ENCODE results near the gene UIMC1.
A peak's percentile ranks its signal among the peaks of the same experiment; 100 is the strongest.

Gene UIMC1

GRCh38 chr5:176980818-176981217 is 25.8 kb downstream of the UIMC1 start:
- POLR2A ChIA-PET: interaction anchor here (0.6 kb wide), 1 partner anchor 436 kb away, joined by 3 read pairs; no protein-coding TSS in a partner anchor
- CTCF ChIA-PET: interaction anchor here (1.5 to 2.3 kb wide), 3 partner anchors 9 to 320 kb away, joined by 3 to 10 read pairs (median 4); no protein-coding TSS in a partner anchor
- no peak for TF ChIP-seq CTCF (IDR thresholded peaks at IDR 0.05; ENCODE audit: control extremely low read depth, extremely low read depth, low read depth, missing control alignments)
- no peak for DNase-seq (ENCODE audit: extremely low spot score)

- POLR2A ChIA-PET: no interaction called here
- no peak for TF ChIP-seq CTCF (IDR thresholded peaks at IDR 0.05; ENCODE audit: control extremely low read depth, extremely low read depth, low read depth, missing control alignments)
- DNase-seq (ENCODE audit: extremely low spot score): no peak
- CTCF ChIA-PET: interaction anchor here (1.5 kb wide), 1 partner anchor 319 kb away, joined by 4 read pairs; no protein-coding TSS in a partner anchor
Measured at GRCh38 chr5:176979669-176980068, 26.9 kb downstream of the UIMC1 start.

- CTCF ChIA-PET: interaction anchor here (1.3 to 2.6 kb wide), 2 partner anchors 8 to 305 kb away, joined by 3 to 9 read pairs; no protein-coding TSS in a partner anchor
- POLR2A ChIA-PET: no interaction called here
- no peak for TF ChIP-seq CTCF (IDR thresholded peaks at IDR 0.05; ENCODE audit: control extremely low read depth, extremely low read depth, low read depth, missing control alignments)
- DNase-seq (ENCODE audit: extremely low spot score): no peak
Measured at GRCh38 chr5:176965633-176966032, 40.9 kb downstream of the UIMC1 start.

GRCh38 chr5:176959051-176959450 is 47.5 kb downstream of the UIMC1 start:
- ChIA-PET POLR2A (no interaction called here), CTCF (interaction anchor here (0.7 to 5.1 kb wide), 6 partner anchors 9 to 298 kb away, joined by 3 to 35 read pairs (median 4); no protein-coding TSS in a partner anchor)
- DNase-seq (ENCODE audit: extremely low spot score): peak; percentile 42
- TF ChIP-seq CTCF (IDR thresholded peaks at IDR 0.05; ENCODE audit: control extremely low read depth, extremely low read depth, low read depth, missing control alignments): peak; percentile 32

GRCh38 chr5:176956756-176957155 is 49.8 kb downstream of the UIMC1 start:
- ChIA-PET POLR2A (no interaction called here), CTCF (interaction anchor here (1.4 to 5.1 kb wide), 3 partner anchors 14 to 296 kb away, joined by 5 to 35 read pairs (median 6); no protein-coding TSS in a partner anchor)
- no peak for TF ChIP-seq CTCF (IDR thresholded peaks at IDR 0.05; ENCODE audit: control extremely low read depth, extremely low read depth, low read depth, missing control alignments)

GRCh38 chr5:176955895-176956294 is 50.7 kb downstream of the UIMC1 start:
- ChIA-PET CTCF (interaction anchor here (2.6 to 5.1 kb wide), 2 partner anchors 13 to 295 kb away, joined by 6 to 35 read pairs; no protein-coding TSS in a partner anchor), POLR2A (no interaction called here)
- no peak for TF ChIP-seq CTCF (IDR thresholded peaks at IDR 0.05; ENCODE audit: control extremely low read depth, extremely low read depth, low read depth, missing control alignments)
- DNase-seq (ENCODE audit: extremely low spot score): no peak

More at GRCh38 chr5:176956756-176957155, 49.8 kb downstream of the UIMC1 start:
- DNase-seq (ENCODE audit: extremely low spot score): no peak
